GM10847 (cell line): ENCODE data around the gene RAB31.

ENCODE experiments used
- POLR2A ChIP-seq: IDR thresholded peaks from 2 replicates; pipeline ENCODE4 v1.6.1; 2011; ENCODE audit not compliant: insufficient read length; ENCODE audit errors: extremely low read depth

RAB31 gene

GRCh38 chr18:9870431-9871008, 162.4 kb downstream of the RAB31 start:
- TF ChIP-seq POLR2A = no peak

- no peak for TF ChIP-seq POLR2A
These were observed 163.2 kb downstream of the RAB31 start for GRCh38 chr18:9871244-9871746.

- no peak for TF ChIP-seq POLR2A
These were observed 164.7 kb downstream of the RAB31 start for GRCh38 chr18:9872823-9873222.

DNA sequence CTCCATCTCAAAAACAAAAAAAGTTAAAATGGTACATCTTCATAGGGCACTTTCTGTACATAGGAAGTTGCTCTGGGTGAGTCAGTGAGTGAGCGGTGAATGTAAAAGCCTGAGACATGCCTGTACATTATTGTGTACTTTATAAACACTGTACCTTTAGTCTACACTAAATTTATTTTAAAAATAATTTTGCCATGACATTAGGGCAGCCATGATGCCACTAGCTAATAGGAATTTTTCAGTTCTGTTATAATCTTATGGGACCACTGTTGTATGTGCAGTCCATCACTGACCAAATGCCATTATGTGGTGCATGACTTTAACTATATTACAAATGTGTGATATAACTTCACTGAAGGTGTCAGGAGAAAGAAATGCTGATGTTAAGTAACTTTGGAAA, 166.6 kb downstream of the RAB31 start:
- TF ChIP-seq POLR2A = no peak

DNA sequence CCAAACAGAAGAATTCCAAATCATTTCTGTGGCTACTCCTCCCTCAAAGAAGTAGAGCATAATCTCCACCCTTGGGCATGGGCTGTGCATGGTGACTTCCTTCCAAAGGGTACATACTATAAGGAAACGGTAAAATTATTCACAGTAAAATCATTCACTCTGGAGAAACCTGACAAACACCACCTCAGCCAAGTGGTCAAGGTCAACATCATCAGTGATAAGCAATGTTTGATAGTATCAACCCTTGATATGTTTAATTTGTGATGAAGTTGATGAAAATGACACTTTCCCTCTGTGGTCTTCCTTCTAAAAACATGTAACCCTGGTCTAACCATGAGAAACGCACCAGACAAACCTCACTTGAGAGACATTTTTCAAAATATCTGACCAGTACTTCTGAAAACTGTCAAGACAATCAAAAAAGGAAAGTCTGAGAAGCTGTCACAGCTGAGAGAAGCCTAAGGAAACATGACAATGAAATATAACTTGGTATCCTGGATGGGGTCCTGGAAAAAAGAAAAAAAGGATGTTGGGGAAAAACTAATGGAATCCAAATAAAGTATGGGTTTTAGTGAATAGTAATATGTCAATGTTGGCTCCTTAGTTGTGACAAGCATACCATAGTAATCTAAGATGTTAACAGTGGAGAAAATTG, 168.2 kb downstream of the RAB31 start:
- no peak for TF ChIP-seq POLR2A

- TF ChIP-seq POLR2A = no peak
These were observed 169.0 kb downstream of the RAB31 start for GRCh38 chr18:9876867-9877654.

- no peak for TF ChIP-seq POLR2A
These were observed 169.5 kb downstream of the RAB31 start for GRCh38 chr18:9877655-9878014.

DNA sequence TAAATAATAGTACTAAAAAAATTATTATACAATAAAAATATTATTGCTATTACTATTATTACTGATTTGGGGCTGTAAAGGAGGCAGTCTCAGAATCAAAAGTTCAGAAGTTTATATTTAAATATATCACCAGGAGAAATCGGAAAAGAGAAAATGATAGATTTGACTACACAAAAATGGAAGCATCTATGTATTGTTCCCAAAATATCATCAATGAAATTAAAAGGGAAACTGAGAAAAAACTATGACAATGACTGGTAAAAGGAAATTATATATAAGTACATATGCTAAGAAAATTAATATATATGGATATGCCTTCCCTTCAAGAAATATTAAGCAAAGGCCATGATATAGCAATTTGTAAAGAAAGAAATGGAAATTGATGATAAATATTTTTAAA, 170.0 kb downstream of the RAB31 start:
- TF ChIP-seq POLR2A = no peak

DNA sequence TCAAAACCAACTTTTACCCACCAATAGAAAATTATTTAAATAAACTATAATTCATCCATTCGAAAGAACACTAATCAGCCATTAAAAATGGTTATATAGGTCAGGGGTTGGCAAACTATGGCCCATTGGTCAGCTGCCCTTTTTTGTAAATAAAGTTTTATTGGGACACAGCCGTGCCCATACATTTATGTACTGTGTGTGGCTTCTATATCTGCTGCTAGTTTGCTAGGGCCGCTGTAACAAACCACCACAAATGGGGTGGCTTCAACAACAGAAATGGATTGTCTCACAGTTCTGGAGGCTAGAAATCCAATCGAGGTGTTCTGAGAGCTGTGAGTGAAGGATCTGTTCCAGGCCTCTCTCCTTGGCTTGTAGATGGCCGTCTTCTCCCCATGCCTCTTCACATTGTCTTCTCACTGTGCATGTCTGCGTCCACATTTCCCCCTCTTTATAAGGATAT, 170.7 kb downstream of the RAB31 start:
- TF ChIP-seq POLR2A = no peak

DNA sequence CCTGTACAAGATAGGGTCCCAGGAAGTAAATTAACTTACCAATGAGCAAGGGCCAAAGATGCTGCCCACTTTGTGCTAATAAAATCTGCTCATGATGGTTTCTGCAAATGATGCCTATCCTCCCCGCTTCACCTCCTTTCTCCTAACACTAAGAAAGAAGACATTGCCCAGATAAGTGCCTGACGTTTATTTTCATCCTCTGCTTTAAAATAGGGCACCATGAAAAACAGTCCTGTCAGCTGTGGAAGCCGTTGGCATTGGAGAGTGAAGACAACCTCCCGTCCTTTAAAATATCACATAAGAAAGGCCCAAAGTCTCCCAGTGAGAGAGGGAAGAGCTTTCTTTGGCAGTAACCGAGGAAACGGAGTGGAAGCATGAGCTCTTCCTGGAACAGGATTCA, 176.0 kb downstream of the RAB31 start:
- TF ChIP-seq POLR2A = no peak

DNA sequence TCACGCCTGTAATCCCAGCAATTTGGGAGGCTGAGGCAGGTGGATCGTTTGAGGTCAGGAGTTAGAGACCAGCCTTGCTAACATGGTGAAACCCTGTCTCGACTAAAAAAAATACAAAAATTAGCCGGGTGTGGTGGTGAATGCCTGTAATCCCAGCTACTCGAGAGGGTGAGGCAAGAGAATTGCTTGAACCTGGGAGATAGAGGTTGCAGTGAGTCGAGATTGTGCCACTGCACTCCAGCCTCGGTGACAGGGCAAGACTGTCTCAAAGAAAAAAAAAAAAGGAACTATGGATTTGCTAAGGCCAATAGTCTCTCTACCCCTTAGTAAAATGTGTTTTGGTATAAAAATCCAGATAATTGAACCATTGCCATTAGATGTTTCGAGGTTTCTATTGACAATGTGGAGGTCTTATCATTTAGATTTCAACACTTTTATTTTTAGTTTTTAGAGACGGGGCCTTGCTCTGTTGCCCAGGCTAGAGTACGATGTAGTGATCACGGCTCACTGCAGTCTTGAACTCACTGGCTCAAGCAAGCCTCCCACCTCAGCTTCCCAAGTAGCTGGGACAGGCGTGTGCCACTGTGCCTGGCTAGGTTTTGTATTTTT, 176.5 kb downstream of the RAB31 start:
- no peak for TF ChIP-seq POLR2A

DNA sequence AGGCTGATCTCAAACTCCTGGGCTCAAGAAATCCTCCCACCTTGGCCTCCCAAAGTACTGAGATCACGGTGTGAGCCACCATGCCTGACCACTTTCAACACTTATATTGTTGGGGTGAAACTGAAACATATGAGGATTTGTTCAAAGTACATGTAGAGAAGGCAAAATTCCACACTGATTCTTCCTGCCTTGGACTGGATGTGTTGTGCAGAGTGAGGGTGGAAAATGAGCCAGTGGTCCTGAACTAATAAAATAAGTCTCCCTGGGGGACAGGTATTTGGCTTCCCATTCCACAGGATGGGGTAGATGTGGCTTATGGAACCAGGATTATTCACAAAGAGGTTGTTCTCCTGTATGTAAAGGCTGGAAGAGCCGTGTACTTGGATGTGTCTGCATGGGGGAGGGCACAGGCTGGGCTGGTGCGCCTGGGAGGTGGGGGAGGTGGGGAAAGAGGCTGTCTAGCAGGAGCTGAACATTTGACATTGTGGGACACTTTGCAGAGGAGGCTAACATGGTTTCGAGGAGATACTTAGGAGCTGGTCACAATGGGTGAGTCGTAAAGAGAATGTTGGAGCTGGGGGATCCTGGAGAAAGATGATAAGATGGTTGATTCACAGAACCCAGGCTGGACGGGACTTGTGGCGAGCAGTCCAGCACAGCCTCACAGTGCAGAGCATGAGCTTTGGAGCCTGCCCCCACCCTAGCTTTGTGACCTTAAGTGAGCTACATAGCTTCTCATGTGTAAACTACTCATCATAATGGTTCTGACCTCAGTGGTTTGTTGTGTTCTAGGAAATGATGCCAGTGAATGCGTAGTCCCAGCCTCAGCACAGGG, 177.3 kb downstream of the RAB31 start, which contains the start of gene TXNDC2:
TSS of gene TXNDC2 (plus strand) at position 804 of the 835 bp plus-strand sequence. CDS start 708 bp downstream, outside the sequence.
- no peak for TF ChIP-seq POLR2A

- no peak for TF ChIP-seq POLR2A
These were observed 177.9 kb downstream of the RAB31 start for GRCh38 chr18:9886005-9886348.

DNA sequence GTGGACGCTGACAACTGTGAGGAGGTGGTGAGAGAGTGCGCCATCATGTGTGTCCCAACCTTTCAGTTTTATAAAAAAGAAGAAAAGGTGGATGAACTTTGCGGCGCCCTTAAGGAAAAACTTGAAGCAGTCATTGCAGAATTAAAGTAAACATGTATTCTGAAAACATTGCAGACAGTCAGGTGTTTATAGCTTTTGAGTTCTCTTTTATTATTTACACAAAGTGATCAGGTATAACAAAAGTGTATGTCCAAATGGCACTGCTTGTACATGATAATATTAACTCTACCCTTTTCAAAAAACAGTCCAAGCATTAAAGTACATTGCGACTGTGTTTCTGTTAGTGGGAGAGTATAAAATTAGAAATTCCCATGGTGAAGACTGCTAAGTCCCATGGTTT, 179.9 kb downstream of the RAB31 start:
- no peak for TF ChIP-seq POLR2A

- TF ChIP-seq POLR2A = no peak
These were observed 182.1 kb downstream of the RAB31 start for GRCh38 chr18:9890196-9890595.
